GM12878 (cell line): ENCODE measurements around the gene RGS6. TPM values are rescaled to one million over a fixed set of nuclear protein-coding genes. Genes with fewer than 3 reads are reported as not detected.

Experiments
- ATAC-seq: fragments of 200-7000 bp; cut with Tn5 transposase; 3 replicates; pipeline ENCODE4 v1.9.1; 2020; ENCODE audit warnings: mild to moderate bottlenecking, moderate library complexity
- BruUV-seq: library from RNA; stranded (reverse); fragments of 400-500 nt; replicated peaks from 2 replicates; lab custom pipeline; 2021; lab: Mats Ljungman, UMichigan
- CTCF ChIA-PET: fragments of 300-600 bp; sonication (Branson Sonifier 250); formaldehyde crosslinking; extraction: SDS; loops from one replicate; lab custom pipeline; 2021; ENCODE audit warnings: inconsistent platforms; lab: Yijun Ruan, JAX
- POLR2A ChIA-PET: fragments of 350-600 bp; formaldehyde crosslinking; extraction: SDS; loops from one replicate; lab custom pipeline; 2021; ENCODE audit warnings: inconsistent platforms; lab: Charles Lee
- RAD21 ChIA-PET: fragments of 300-600 bp; sonication (Branson Sonifier 250); formaldehyde crosslinking; loops from one replicate; lab custom pipeline; 2023; ENCODE audit warnings: antibody characterized with exemption; ENCODE audit not compliant: unreplicated experiment; lab: Charles Lee
- SMC1A ChIA-PET: fragments of 300-600 bp; sonication (Branson Sonifier 250); formaldehyde crosslinking; loops from one replicate; lab custom pipeline; 2023; ENCODE audit not compliant: unreplicated experiment, uncharacterized antibody; lab: Charles Lee
- DNase-seq: peaks from one replicate; pipeline ENCODE4 v3.0.0-alpha.2; 2011; ENCODE audit warnings: low read depth, low spot score
- FAIRE-seq: peaks from 3 replicates; lab custom pipeline; 2011; peaks lifted over from hg19 to GRCh38; lab: Jason Lieb, UNC
- H2AFZ ChIP-seq: 2 replicates; pipeline ENCODE4 v1.6.0; 2011; ENCODE audit warnings: low read depth, low read length, control low read depth; ENCODE audit not compliant: control insufficient read depth
- H3K27ac ChIP-seq: 2 replicates; pipeline ENCODE4 v1.5.1; 2011; ENCODE audit warnings: control low read depth; ENCODE audit not compliant: control insufficient read depth, insufficient read depth
- H3K27me3 ChIP-seq, 2 experiments: replicated peaks in 1 of 2; 2 replicates each; pipeline versions ENCODE4 v1.6.0 to v1.6.1; 2011; ENCODE audit warnings: low read length in 1 of 2; ENCODE audit not compliant: control insufficient read depth in 2 of 2, insufficient read depth in 2 of 2
- H3K36me3 ChIP-seq, 2 experiments: 2 replicates each; pipeline ENCODE4 v1.5.1; 2011; ENCODE audit warnings: low read length in 1 of 2; ENCODE audit not compliant: control insufficient read depth in 2 of 2, insufficient read depth in 2 of 2
- H3K4me1 ChIP-seq: 2 replicates; pipeline ENCODE4 v1.6.1; 2011; ENCODE audit warnings: mild to moderate bottlenecking, low read length, moderate library complexity, mixed read lengths; ENCODE audit not compliant: control insufficient read depth, insufficient read depth
- H3K4me2 ChIP-seq: 2 replicates; pipeline ENCODE4 v1.6.0; 2011; ENCODE audit warnings: control low read depth; ENCODE audit not compliant: control insufficient read depth, insufficient read depth
- H3K4me3 ChIP-seq: fragments of 200-600 bp; sonication (generic); 2 replicates; pipeline ENCODE4 v1.5.1; 2016
- H3K79me2 ChIP-seq: 2 replicates; pipeline ENCODE4 v1.6.0; 2011; ENCODE audit warnings: low read length; ENCODE audit not compliant: control insufficient read depth, insufficient read depth
- H3K9ac ChIP-seq: 2 replicates; pipeline ENCODE4 v1.8.0; 2011; ENCODE audit warnings: low read length, control low read depth, mixed read lengths; ENCODE audit not compliant: control insufficient read depth, insufficient read depth
- H3K9me3 ChIP-seq: replicated peaks from 3 replicates; pipeline ENCODE4 v1.5.1; 2011; ENCODE audit warnings: mild to moderate bottlenecking, low read length; ENCODE audit not compliant: control insufficient read depth, insufficient read depth
- H4K20me1 ChIP-seq: 2 replicates; pipeline ENCODE4 v1.6.0; 2011; ENCODE audit not compliant: control insufficient read depth, insufficient read depth
- ASH2L ChIP-seq: fragments of 300-600, 200-600 bp; sonication (generic); IDR thresholded peaks from 2 replicates; pipeline ENCODE4 v1.6.1; 2017; ENCODE audit warnings: low read depth, mild to moderate bottlenecking, borderline replicate concordance
- MTA2 ChIP-seq: fragments of 450-650 bp; IDR thresholded peaks from 2 replicates; pipeline ENCODE4 v1.6.1; 2016; ENCODE audit warnings: low read depth, mild to moderate bottlenecking, moderate library complexity
- NR2F1 ChIP-seq: fragments of 450-650 bp; conservative IDR thresholded peaks from 2 replicates; pipeline ENCODE4 v1.6.1; 2017; ENCODE audit warnings: mild to moderate bottlenecking
- REST ChIP-seq: IDR thresholded peaks from 2 replicates; pipeline ENCODE4 v1.6.1; 2012; ENCODE audit warnings: mild to moderate bottlenecking, low read depth, low read length
- RUNX3 ChIP-seq: IDR thresholded peaks from 2 replicates; pipeline ENCODE4 v1.6.1; 2012; ENCODE audit warnings: low read length, inconsistent platforms
- WGBS: methylation state at CpG from one replicate; pipeline ENCODE4 v1.1.6; 2016; ENCODE audit warnings: low lambda C conversion rate; ENCODE audit not compliant: insufficient replicate concordance, insufficient coverage; ENCODE audit errors: missing lambda C conversion rate; 5-methylcytosine and 5-hydroxymethylcytosine counted together
- in situ Hi-C: fragments of 300-500 bp; cut with MboI; formaldehyde crosslinking; loops from 9 replicates; pipeline ENCODE4 v1.14.3; 2018; ENCODE audit warnings: mixed read lengths
- intact Hi-C: fragments of 100-400 bp; cut with micrococcal nuclease; formaldehyde crosslinking; loops from one replicate; pipeline ENCODE4 v1.14.2; 2022; ENCODE audit not compliant: unreplicated experiment
- polyA plus RNA-seq, 11 experiments: library from polyadenylated mRNA; depleted of rRNA in 4 of 11; unstranded in 6 of 11; stranded (reverse) in 5 of 11; fragments of >200 nt; fragmentation: Nextera tagmentation in 4 of 11; fragmentation: Illumina TruSeq in 1 of 11; extraction: Ambion mirVana in 4 of 11; extraction: Trizol in 1 of 11; gene quantifications; 1 replicate in 1 of 11; 2 replicates in 10 of 11; pipeline versions ENCODE4 v1.2.1 to v1.2.3, GENCODE V29; 2011 to 2016; ENCODE audit warnings: inconsistent platforms in 2 of 11, missing spikeins in 2 of 11, low read depth in 1 of 11
- total RNA-seq, 4 experiments: library from RNA; depleted of rRNA in 3 of 4; stranded (reverse); fragments of >200 nt in 3 of 4; fragmentation: Illumina TruSeq in 1 of 4; extraction: Trizol in 1 of 4; gene quantifications; 2 replicates each; pipeline versions ENCODE4 v1.2.1 to v1.2.3, GENCODE V29; 2013 to 2021

RGS6 gene
- total and polyA plus RNA-seq, 10 of the 15 experiments (the other 5 are each of a cell fraction or from before 2014, with no cell fraction given) = 3.9 to 18.1 (median 12.4) TPM

GRCh38 chr14:72607386-72608130, 675.3 kb downstream of the RGS6 start:
- no peak overlapping the region for H3K27ac ChIP-seq
- ChIA-PET POLR2A (interaction anchor here (0.6 kb wide), 1 partner anchor 10 kb away, joined by 3 read pairs; no protein-coding TSS in a partner anchor), SMC1A (interaction anchor here (0.7 to 1.9 kb wide), 4 partner anchors 14 to 94 kb away, joined by 3 to 5 read pairs (median 4); no protein-coding TSS in a partner anchor), CTCF (interaction anchor here (1.5 kb wide), 1 partner anchor 10 kb away, joined by 5 read pairs; no protein-coding TSS in a partner anchor), RAD21 (no interaction called here)
- TF ChIP-seq RUNX3 (no peak), REST (no peak), ASH2L (no peak), NR2F1 (peak; percentile 35; the same call in 1 of the 2 replicates), MTA2 (no peak)
- no peak for DNase-seq
- in situ Hi-C loops = no loop called here
- H3K79me2 ChIP-seq = no peaks in the 10 kb centered on the region
- H3K36me3 ChIP-seq = no peaks in the 10 kb centered on the region
- peaks cover 0 to 3% of the 10 kb centered on the region in 2 experiments; a peak in 1 of 4 replicates for H3K27me3 ChIP-seq
- no peak for FAIRE-seq
- no peaks in the 10 kb centered on the region for H3K9me3 ChIP-seq
- no peak overlapping the region for H3K4me2 ChIP-seq
- H2AFZ ChIP-seq = no peak overlapping the region
- intact Hi-C loops = no loop called here
- 81% methylated on average over 12 of the region's 12 CpGs for WGBS
- no peaks in the 10 kb centered on the region for H3K4me1 ChIP-seq
- BruUV-seq = no TSS peak
- no peaks in the 10 kb centered on the region for H4K20me1 ChIP-seq
- ATAC-seq = peak; percentile 63
- no peak overlapping the region for H3K4me3 ChIP-seq
- no peak overlapping the region for H3K9ac ChIP-seq
